AG09319 (cell line): Measurements from ENCODE around the gene DVL2.

Source experiments
- DNase-seq: peaks from one replicate; pipeline ENCODE4 v3.0.0-alpha.2; 2010; ENCODE audit warnings: low read depth; ENCODE audit errors: extremely low read depth
- TF ChIP-seq, protein P1 (sequence below): IDR thresholded peaks from 2 replicates; pipeline ENCODE4 v1.5.1; 2011; ENCODE audit warnings: low read depth, mild to moderate bottlenecking, inconsistent platforms, low read length, moderate library complexity

DVL2 gene

GRCh38 chr17:7234083-7234951, at the start of gene DVL2:
Gene DVL2 (minus strand): TSS chr17:7234517. CDS start chr17:7234262, 255 bp downstream.
- TF ChIP-seq, protein P1, sequence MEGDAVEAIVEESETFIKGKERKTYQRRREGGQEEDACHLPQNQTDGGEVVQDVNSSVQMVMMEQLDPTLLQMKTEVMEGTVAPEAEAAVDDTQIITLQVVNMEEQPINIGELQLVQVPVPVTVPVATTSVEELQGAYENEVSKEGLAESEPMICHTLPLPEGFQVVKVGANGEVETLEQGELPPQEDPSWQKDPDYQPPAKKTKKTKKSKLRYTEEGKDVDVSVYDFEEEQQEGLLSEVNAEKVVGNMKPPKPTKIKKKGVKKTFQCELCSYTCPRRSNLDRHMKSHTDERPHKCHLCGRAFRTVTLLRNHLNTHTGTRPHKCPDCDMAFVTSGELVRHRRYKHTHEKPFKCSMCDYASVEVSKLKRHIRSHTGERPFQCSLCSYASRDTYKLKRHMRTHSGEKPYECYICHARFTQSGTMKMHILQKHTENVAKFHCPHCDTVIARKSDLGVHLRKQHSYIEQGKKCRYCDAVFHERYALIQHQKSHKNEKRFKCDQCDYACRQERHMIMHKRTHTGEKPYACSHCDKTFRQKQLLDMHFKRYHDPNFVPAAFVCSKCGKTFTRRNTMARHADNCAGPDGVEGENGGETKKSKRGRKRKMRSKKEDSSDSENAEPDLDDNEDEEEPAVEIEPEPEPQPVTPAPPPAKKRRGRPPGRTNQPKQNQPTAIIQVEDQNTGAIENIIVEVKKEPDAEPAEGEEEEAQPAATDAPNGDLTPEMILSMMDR: no peak
- DNase-seq: peak; percentile 86

GRCh38 chr17:7283471-7284216, 49.3 kb upstream of the DVL2 start:
- DNase-seq: no peak
- TF ChIP-seq, protein P1: no peak

DNA sequence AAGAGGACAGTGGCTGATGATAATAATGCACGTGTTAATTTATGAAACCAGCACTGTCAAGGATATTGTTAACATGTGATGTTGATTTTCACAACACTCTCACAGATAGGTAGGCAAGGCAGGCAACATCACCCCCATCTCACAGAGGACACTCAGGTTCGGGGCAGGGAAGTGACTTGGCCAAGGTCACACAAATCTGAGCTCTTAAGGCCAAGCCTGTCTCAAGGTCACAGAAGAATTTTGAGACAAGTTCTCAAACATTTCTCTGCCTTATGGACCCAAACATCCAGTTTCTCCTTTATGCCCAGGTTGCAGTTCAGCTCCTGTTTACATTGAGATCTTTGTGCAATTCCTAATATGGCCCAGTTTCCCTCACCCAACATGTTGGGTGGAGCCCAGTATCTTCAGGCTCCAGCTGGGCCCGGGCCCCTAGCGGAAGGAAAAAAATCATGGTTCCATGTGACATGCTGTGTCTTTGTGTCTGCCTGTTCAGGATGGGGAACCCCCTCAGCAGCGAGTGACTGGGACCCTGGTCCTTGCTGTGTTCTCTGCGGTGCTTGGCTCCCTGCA, 48.5 kb upstream of the DVL2 start:
- TF ChIP-seq, protein P1: no peak
- no peak for DNase-seq

DNA sequence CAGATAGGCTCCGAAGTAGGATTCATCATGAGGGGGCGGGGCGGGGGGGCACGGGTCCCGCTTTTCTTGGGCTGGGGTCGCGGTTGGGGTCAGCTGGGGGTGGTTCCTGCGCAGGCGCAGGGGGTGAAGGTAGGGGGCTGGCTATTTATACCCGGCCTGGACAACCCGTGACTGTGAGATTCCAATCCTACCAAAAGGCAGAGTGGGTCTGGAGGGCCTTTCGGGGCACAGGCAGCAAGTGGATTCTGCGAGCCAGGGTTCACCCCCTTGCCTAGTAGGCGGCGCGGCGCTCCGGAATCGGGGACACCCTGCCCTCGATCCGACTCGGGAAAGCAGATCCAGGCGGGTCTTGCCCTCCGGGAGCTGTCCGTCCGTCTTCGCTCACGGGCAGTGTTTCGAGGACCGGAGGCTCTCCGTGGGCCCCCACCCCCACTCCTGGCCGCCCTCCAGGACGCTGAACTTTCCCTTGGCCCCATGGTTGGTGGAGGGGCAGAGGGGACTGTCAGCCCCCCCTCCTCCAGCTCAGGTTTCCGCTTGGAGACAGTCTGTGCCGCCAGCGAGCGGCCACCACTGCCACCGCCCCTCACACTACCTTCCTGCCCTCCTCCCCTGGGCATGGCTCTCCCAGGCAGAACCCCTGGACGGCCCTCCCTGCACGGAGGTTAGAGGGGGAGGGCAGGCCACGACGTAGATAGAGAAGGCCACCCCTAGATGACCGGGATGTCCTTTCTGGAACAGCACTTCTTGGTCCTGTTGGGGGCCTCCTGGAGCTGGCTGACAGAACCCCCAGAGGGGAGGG, 47.8 kb upstream of the DVL2 start:
- TF ChIP-seq, protein P1: no peak
- no peak for DNase-seq

DNA sequence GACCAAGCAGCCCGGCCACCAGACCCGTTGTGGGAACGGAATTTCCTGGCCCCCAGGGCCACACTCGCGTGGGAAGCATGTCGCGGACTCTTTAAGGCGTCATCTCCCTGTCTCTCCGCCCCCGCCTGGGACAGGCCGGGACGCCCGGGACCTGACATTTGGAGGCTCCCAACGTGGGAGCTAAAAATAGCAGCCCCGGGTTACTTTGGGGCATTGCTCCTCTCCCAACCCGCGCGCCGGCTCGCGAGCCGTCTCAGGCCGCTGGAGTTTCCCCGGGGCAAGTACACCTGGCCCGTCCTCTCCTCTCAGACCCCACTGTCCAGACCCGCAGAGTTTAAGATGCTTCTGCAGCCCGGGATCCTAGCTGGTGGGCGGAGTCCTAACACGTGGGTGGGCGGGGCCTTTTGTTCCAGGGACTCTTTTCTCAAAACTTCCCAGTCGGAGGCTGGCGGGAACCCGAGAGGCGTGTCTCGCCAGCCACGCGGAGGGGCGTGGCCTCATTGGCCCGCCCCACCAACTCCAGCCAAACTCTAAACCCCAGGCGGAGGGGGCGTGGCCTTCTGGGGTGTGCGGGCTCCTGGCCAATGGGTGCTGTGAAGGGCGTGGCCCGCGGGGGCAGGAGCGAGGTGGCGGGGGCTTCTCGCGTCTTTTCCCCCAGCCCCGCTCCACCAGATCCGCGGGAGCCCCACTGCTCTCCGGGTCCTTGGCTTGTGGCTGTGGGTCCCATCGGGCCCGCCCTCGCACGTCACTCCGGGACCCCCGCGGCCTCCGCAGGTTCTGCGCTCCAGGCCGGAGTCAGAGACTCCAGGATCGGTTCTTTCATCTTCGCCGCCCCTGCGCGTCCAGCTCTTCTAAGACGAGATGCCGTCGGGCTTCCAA, 47.0 kb upstream of the DVL2 start, which contains the start of gene SLC2A4:
Gene SLC2A4 (plus strand): TSS at position 645 of the 879 bp plus-strand sequence. CDS start 217 bp downstream, at position 862.
- DNase-seq: peak; percentile 77
- TF ChIP-seq, protein P1: no peak

DNA sequence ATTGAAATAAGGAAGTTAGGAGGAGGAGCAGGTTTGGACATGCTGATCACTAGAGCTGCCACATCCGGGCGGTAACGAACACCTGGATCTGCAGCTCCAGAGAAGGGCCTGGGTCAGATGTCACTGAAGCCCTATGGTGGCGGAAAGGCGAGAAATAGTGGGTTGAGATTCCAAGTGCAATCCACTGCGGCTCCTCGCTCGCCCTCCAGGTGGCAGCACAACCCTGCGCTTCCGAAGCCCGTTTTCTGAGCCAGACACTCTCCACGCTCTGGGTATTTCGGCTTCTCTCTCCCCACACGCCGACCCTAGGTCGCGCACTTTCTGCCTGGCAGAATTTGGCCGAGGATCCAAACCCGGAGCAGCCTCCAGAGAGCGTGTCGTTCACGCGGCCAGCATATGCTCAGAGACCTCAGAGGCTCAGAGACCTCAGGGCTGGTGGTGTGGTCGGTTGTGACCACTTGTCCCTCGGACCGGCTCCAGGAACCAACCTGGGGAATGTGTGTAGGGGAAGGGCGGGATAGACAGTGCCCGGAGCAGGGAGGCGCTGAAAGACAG, 46.3 kb upstream of the DVL2 start:
- DNase-seq: peak; percentile 48
- TF ChIP-seq, protein P1: peak; percentile 96
